Measurements from ENCODE around the gene GAMT. TPM values are rescaled to one million over a fixed set of nuclear protein-coding genes. Genes with fewer than 3 reads are reported as not detected.

The GAMT gene
- total and polyA plus RNA-seq, 8 donors: 5.9 to 26.1 (median 23.3) TPM

DNA sequence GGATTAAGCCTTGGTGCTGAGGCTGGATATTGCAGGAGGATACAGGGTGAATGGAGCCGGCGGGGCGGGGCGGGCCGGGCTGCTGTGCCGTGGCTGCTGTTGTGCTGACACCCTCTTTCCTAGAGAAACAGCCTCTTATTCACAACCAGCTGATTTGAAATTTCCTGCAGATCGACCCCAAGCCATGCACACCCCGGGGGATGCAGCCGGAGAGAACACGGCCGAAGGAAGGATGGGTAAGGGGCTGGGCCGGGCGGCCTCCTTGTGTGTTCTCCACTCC is 17.1 kb upstream of the GAMT start:
- DNase-seq (no peak), ATAC-seq (no peak)
- H3K9me3 ChIP-seq: no peaks in the 10 kb centered on the region
- no peaks in the 10 kb centered on the region for H3K27me3 ChIP-seq
- intact Hi-C loops (cut with DNase I): no loop called here
- TF ChIP-seq, protein P1, sequence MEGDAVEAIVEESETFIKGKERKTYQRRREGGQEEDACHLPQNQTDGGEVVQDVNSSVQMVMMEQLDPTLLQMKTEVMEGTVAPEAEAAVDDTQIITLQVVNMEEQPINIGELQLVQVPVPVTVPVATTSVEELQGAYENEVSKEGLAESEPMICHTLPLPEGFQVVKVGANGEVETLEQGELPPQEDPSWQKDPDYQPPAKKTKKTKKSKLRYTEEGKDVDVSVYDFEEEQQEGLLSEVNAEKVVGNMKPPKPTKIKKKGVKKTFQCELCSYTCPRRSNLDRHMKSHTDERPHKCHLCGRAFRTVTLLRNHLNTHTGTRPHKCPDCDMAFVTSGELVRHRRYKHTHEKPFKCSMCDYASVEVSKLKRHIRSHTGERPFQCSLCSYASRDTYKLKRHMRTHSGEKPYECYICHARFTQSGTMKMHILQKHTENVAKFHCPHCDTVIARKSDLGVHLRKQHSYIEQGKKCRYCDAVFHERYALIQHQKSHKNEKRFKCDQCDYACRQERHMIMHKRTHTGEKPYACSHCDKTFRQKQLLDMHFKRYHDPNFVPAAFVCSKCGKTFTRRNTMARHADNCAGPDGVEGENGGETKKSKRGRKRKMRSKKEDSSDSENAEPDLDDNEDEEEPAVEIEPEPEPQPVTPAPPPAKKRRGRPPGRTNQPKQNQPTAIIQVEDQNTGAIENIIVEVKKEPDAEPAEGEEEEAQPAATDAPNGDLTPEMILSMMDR (IDR thresholded peaks at IDR 0.05): no peak
- H3K4me1 ChIP-seq: peaks cover 29 to 48% of the 10 kb centered on the region in 2 donors
- peaks cover 2 to 67% of the 10 kb centered on the region in 2 donors for H3K36me3 ChIP-seq
- H3K4me3 ChIP-seq: no peak overlapping the region
- H3K27ac ChIP-seq: no peak overlapping the region

- DNase-seq (no peak), ATAC-seq (no peak)
- Histone ChIP-seq H3K27me3 (no peaks in the 10 kb centered on the region), H3K27ac (no peak overlapping the region), H3K4me1 (peaks cover 29 to 53% of the 10 kb centered on the region in 2 donors), H3K4me3 (no peak overlapping the region), H3K9me3 (no peaks in the 10 kb centered on the region), H3K36me3 (peaks cover 6 to 67% of the 10 kb centered on the region in 2 donors)
- intact Hi-C loops (cut with DNase I): no loop called here
- TF ChIP-seq, protein P1 (IDR thresholded peaks at IDR 0.05): no peak
Observed at GRCh38 chr19:1417681-1418495, 16.5 kb upstream of the GAMT start.

DNA sequence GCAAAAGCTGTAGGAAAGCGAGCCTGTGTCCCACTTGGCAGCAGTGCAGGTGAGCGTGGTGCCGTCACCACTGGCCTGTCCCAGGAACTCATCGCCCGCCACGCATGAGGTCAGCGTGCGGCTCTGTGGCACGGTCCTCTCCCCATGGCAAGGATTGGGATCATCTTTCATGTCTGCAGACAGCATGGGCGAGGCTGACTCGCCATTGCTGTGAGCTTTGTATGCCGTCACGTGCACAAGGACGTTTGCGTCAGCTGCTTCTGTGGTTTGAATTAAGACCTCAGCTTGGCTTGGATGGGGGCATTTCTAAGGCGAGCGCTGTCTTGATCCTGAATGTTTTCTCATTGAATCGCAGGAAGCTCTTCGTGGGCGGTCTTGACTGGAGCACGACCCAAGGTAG is 15.8 kb upstream of the GAMT start:
- Histone ChIP-seq H3K36me3 (peaks cover 6 to 64% of the 10 kb centered on the region in 2 donors), H3K4me3 (no peak overlapping the region), H3K27me3 (no peaks in the 10 kb centered on the region), H3K27ac (peak overlapping the region in 1 of 2 donors; percentile 78), H3K9me3 (no peaks in the 10 kb centered on the region), H3K4me1 (peaks cover 36 to 60% of the 10 kb centered on the region in 2 donors)
- ATAC-seq (no peak), DNase-seq (no peak)
- TF ChIP-seq, protein P1 (IDR thresholded peaks at IDR 0.05): no peak
- intact Hi-C loops (cut with DNase I): no loop called here

- ATAC-seq: no peak
Observed at GRCh38 chr19:1416014-1416841, 14.9 kb upstream of the GAMT start.

More at GRCh38 chr19:1416014-1416841, 14.9 kb upstream of the GAMT start:
- H3K9me3 ChIP-seq: no peaks in the 10 kb centered on the region
- no peaks in the 10 kb centered on the region for H3K27me3 ChIP-seq
- H3K27ac ChIP-seq: peak overlapping the region; percentile 78 to 89
- H3K4me3 ChIP-seq: peak overlapping the region in 1 of 2 donors; percentile 6
- intact Hi-C loops (cut with DNase I): no loop called here
- H3K4me1 ChIP-seq: peaks cover 44 to 69% of the 10 kb centered on the region in 2 donors
- TF ChIP-seq, protein P1 (IDR thresholded peaks at IDR 0.05): no peak
- peak in 1 of 4 donors; percentile 77 for DNase-seq
- H3K36me3 ChIP-seq: peaks cover 6 to 55% of the 10 kb centered on the region in 2 donors
